Kidney (tissue), 14 donors: Measurements from ENCODE around the gene BLOC1S4. TPM values are rescaled to one million over a fixed set of nuclear protein-coding genes. Genes with fewer than 3 reads are reported as not detected.

Source experiments
- DNase-seq, 5 donors: peaks; one replicate each; pipeline ENCODE4 v3.0.0-alpha.2; 2013 to 2020
- FAIRE-seq: peaks from 2 replicates; lab custom pipeline; 2012; peaks lifted over from hg19 to GRCh38; lab: Jason Lieb, UNC
- H3K27ac ChIP-seq, 2 donors: one replicate each; pipeline ENCODE4 v1.7.0; 2013; ENCODE audit warnings: low read depth in 2 of 2, low read length in 2 of 2, inconsistent platforms in 1 of 2
- H3K27me3 ChIP-seq: one replicate; pipeline ENCODE4 v1.7.1; 2013; ENCODE audit warnings: low read length, inconsistent platforms; ENCODE audit not compliant: control insufficient read depth, insufficient read depth
- H3K36me3 ChIP-seq, 3 donors: one replicate each; pipeline versions ENCODE4 v1.7.0 to v1.7.1; 2013; ENCODE audit warnings: low read length in 3 of 3, control low read depth in 1 of 3, inconsistent platforms in 1 of 3; ENCODE audit not compliant: insufficient read depth in 3 of 3, control insufficient read depth in 2 of 3
- H3K4me1 ChIP-seq, 3 donors: one replicate each; pipeline versions ENCODE4 v1.7.0 to v1.7.1; 2013; ENCODE audit warnings: low read length in 3 of 3, inconsistent platforms in 1 of 3, low read depth in 1 of 3; ENCODE audit not compliant: control insufficient read depth in 2 of 3, insufficient read depth in 2 of 3
- H3K4me3 ChIP-seq, 3 donors: one replicate each; pipeline versions ENCODE4 v1.7.0 to v1.8.1; 2013; ENCODE audit warnings: low read length in 3 of 3, control low read depth in 1 of 3, inconsistent platforms in 1 of 3
- H3K9ac ChIP-seq, 3 donors: one replicate each; pipeline versions ENCODE4 v1.7.0 to v1.7.1; 2013; ENCODE audit warnings: low read length in 3 of 3, control low read depth in 1 of 3, inconsistent platforms in 1 of 3
- H3K9me3 ChIP-seq, 3 donors: one replicate each; pipeline versions ENCODE4 v1.7.0 to v1.7.1; 2013; ENCODE audit warnings: low read length in 3 of 3, control low read depth in 1 of 3, inconsistent platforms in 1 of 3; ENCODE audit not compliant: control insufficient read depth in 2 of 3, insufficient read depth in 1 of 3
- CTCF ChIP-seq: IDR thresholded peaks from 3 replicates; pipeline ENCODE4 v1.5.1; 2012; ENCODE audit warnings: mild to moderate bottlenecking, moderate library complexity, borderline replicate concordance; ENCODE audit not compliant: insufficient read depth; ENCODE audit errors: extremely low read depth
- intact Hi-C: fragments of 100-400 bp; cut with DNase I; formaldehyde crosslinking; loops from one replicate; pipeline ENCODE4 v1.11.1; 2022
- polyA plus RNA-seq: library from polyadenylated mRNA; stranded (reverse); fragments of 350-450 nt; fragmentation: Illumina TruSeq; extraction: RNeasy Lipid Tissue Mini Kit (QIAGEN cat#74804); gene quantifications from one replicate; pipeline ENCODE4 v1.2.3, GENCODE V29; 2014; ENCODE audit warnings: low read depth, low replicate concordance; ENCODE audit not compliant: insufficient read depth
- total RNA-seq: library from RNA; stranded (reverse); fragmentation: NEBNext Ultra II Directional; extraction: Animal tissue kit (Norgen Biotek cat#: 25700); gene quantifications from one replicate; pipeline ENCODE4 v1.2.1, GENCODE V29; 2021
- donor health status: control.
- donor health status: control.
- donor health status: control.
- donor health status: control.
- donor health status: control.
- donor health status: DM: yes; HTN: yes; CAD: no.
- donor health status: Normal renal cell carcinoma (clear cell type).

Gene BLOC1S4
- total and polyA plus RNA-seq, 2 donors from 2014 or later, result 12.3 to 14.2 TPM

- intact Hi-C loops, result no loop called here
These were observed 12.2 kb upstream of the BLOC1S4 start for GRCh38 chr4:6703786-6704185.

GRCh38 chr4:6705646-6706045 is 10.3 kb upstream of the BLOC1S4 start:
- intact Hi-C loops, result no loop called here
- Histone ChIP-seq H3K27me3 (no peaks in the 10 kb centered on the region), H3K9me3 (no peaks in the 10 kb centered on the region), H3K36me3 (peaks cover 5 to 7% (median 7%) of the 10 kb centered on the region in 3 donors), H3K27ac (no peak overlapping the region), H3K4me1 (peaks cover 0 to 13% (median 9%) of the 10 kb centered on the region in 3 donors), H3K9ac (no peak overlapping the region), H3K4me3 (no peak overlapping the region)
- no peak for TF ChIP-seq CTCF
- no peak for DNase-seq
- no peak for FAIRE-seq

More at GRCh38 chr4:6703786-6704185, 12.2 kb upstream of the BLOC1S4 start:
- DNase-seq (no peak), FAIRE-seq (no peak)
- Histone ChIP-seq H3K4me1 (peaks cover 0 to 13% (median 9%) of the 10 kb centered on the region in 3 donors), H3K9me3 (no peaks in the 10 kb centered on the region), H3K27me3 (no peaks in the 10 kb centered on the region), H3K27ac (no peak overlapping the region), H3K4me3 (no peak overlapping the region), H3K9ac (no peak overlapping the region), H3K36me3 (peaks cover 5 to 7% (median 7%) of the 10 kb centered on the region in 3 donors)
- TF ChIP-seq CTCF, result no peak

GRCh38 chr4:6706173-6706572 is 9.8 kb upstream of the BLOC1S4 start:
- FAIRE-seq, result no peak
- intact Hi-C loops, result no loop called here

More at GRCh38 chr4:6706173-6706572, 9.8 kb upstream of the BLOC1S4 start:
- no peak for DNase-seq
- Histone ChIP-seq H3K4me1 (peaks cover 0 to 13% (median 9%) of the 10 kb centered on the region in 3 donors), H3K36me3 (peaks cover 5 to 7% (median 7%) of the 10 kb centered on the region in 3 donors), H3K27me3 (no peaks in the 10 kb centered on the region), H3K27ac (no peak overlapping the region), H3K4me3 (no peak overlapping the region), H3K9me3 (no peaks in the 10 kb centered on the region), H3K9ac (no peak overlapping the region)
- no peak for TF ChIP-seq CTCF
